CD4-positive, alpha-beta T cell treated with Interleukin-6 at 100 ng/mL for 8 hours (primary cell): ENCODE results near the gene ESPN.
"Not testable (repeated sequence)": the region's sequence is repeated elsewhere in the genome, so short reads cannot be mapped to it uniquely, and the experiment has no call there.

Experiments
- DNase-seq: peaks from one replicate; pipeline ENCODE4 v3.0.0-alpha.2; 2020; ENCODE audit warnings: mixed read lengths, low spot score

ESPN gene

DNA sequence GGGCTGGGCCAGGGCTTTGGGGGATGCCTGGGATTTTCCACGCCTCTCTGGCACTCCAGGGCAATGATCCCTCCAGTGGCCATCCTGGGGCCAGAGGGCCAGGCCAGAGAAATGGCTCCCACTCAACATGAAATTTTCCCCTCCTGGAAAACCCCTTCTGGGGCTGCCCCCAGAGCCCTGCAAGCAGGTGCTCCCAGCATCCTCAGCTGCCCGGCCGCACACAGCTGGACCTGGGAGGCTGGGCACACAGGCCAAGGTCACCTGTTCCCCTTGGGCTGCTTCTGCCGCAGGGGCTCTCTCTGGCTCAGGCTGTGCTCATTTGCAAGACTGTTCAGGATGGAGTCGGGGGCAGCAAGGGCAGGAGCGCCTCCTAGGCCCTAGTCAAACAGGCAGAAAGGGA, 3.9 kb downstream of the ESPN start:
- DNase-seq = not testable (repeated sequence)

DNA sequence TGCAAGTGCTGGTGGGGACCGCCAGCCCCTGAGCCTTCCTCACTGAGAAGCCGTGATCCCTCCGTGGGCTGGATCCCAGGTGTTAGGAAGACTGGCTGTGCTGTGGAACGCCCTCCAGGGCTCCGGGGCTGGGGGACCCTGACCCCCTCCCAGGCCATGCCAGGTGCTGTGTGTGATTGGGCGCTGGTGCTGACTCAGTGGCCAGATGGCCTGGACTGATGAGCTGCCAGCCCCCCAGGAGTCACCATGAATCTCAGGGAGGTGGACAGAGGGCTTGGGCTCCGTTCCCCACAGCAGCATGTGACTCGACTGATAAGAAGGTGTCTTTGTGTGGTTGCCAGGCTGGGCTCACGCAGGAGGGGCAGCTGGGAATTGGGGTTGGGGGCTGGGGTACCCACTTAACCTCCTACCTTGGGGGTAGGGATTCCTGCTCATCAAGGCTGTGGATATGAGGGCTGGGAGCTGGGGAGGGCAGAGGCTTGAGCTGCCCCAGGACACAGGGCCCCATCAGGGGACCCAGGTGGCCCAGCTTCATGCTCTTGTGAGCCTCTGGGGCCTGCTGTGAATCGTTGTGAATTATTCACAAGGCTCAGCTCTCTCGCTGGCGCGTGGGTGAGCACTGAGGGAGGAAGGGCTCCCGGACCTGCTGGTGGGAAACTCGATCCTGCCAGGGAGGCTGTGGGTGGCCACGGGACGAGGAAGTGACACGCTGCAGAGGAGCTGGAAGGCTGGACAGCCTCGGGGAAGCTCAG, 5.3 kb downstream of the ESPN start:
- not testable (repeated sequence) for DNase-seq

DNA sequence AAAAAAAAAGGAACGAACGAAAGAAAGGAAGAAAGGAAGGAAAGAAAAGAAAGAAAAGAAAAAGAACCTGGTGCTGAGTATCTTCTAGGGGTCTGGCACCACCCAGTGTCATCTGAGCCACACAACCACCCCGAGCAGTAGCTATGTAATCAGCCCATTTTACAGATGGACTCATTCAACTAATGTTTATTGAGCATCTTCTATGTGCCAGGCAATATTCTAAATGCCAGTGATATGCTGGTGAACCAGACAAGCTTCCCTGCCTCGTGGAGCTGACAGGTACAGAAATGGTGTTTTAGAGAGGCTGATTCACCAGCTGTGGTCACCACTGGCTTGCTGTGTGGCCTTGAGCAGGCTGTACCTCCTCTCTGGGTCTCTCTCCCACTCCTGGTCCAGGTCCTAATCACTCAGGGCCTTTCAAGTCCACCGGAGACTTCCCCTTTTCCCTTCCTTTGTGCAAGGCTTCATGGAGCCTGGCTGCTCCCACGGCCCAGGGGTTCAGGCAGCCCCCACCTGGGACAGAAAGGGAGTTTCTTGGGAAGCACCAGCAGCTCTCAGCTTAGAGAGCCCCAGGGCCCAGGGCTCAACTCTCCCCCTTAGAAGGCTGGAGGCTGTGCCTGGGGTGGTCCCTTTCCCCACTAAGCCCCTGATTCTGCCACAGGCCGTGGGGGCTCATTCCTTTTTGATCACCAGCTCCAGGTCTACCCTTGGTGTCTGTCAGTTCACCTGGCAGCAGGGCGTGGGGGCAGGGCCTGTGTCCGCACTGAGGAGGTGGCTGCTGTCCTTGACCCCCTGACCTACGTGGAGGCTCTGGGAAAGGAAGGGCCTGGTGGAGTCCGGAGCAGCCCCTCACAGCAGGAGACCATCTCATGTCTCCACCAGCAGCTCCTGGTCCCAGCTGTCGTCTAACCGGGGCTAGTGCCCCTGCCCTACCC, 7.3 kb downstream of the ESPN start:
- not testable (repeated sequence) for DNase-seq

DNA sequence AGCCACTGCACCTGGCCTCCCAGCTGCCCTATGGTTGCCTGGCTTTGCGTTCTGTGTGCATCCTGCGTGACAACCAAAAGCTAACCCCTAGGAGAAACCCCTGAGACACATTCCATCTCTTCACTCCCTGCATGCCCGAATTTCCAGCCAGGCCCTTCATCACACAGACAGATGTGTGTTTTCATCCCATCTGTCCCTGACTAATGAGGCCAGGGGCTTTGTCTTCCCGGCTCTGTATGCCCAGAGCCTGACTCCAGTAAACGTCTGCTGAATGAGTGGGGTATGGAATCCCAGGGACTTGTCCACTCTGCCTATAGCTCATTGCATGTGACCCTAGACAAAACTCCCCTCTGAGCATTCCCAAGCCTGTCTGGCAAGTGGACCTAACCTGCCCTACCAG, 9.6 kb downstream of the ESPN start:
- no peak for DNase-seq

DNA sequence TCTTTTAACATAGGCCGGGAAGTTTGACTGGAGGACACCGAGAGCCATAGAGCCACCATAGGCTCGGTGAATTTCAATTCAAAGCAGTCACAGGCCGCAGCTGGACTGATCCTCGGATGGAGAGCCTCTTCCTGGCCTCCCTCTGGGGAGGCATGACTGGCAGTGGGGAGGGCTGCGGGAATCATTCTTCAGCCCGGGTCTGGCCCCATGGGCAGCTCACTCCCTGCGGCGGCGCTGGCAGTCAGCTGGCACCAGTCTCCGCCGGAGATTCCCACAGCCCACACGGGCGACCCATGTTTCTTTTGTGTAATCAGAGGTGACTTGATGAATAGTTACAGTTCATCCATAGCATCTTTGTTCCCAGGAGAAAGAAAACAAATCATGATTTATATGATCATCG, 10.6 kb downstream of the ESPN start:
- no peak for DNase-seq

DNA sequence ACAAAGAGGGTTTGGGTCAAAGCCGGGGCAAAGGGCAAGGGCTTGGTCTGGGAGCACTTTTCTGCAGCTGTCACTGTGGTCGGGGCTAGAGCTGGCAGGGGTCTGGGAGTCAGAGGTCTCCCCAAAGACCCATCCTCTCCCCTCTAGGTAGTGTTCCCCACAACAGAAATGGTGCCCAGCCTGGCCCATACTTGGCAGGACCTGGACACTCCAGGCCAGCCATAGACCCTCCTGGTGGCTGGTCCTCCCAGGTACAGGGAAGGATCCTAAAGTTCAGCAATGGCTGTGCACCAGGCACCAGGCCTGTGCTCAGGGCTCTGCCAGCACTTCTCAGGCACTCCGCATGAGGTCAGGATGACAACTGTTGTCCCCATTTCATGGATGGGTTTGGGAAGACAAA, 11.0 kb downstream of the ESPN start:
- DNase-seq = no peak

DNA sequence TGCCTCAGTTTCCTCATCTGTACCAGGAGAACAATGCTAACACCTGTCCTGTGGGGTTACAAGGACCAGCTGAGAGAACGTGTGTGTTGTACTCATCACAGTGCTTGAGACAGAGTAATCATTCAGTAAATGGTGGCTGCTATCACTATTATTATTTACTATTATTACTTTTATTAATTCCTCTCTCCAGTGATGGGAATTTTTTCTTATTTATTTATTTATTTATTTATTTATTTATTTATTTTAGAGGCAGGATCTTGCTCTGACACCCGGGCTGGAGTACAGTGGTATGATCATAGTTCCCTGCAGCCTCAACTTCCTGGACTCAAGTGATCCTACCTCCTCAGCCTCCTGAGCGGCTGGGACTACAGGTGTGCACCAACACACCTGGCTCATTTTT, 11.7 kb downstream of the ESPN start:
- not testable (repeated sequence) for DNase-seq

DNA sequence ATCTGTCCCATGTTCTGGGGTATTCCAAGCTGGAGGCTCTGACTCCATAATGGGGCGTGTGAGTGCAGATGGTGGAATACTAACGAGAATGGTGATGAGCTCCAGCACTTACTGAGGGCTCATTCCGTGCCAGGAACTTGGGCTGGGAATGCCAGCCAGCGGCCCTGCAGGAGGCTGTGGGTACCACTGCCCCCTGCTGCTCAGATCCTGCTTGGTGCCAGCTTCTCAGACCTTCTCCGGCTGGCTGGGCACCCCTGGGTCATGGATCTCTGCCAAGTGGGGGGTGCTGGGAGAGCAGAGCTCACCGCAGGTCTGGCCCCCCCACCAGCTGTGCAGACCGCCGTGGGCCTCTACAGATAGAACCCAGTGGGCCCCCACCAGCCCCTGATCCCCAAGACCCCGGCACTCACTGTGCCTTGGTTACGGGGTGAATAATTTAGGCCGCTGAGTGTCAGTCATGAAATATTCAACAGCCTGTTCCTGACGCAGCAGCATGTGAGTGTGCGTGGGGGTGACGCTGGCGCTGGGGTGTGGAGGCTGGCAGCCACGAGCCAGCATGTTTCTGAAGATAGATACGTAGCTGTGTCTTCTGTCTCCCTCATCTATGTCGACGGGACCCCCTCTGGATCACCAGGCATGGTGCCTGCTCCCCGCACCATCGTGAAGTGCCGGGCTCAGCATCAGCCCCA, 12.6 kb downstream of the ESPN start:
- not testable (repeated sequence) for DNase-seq

DNA sequence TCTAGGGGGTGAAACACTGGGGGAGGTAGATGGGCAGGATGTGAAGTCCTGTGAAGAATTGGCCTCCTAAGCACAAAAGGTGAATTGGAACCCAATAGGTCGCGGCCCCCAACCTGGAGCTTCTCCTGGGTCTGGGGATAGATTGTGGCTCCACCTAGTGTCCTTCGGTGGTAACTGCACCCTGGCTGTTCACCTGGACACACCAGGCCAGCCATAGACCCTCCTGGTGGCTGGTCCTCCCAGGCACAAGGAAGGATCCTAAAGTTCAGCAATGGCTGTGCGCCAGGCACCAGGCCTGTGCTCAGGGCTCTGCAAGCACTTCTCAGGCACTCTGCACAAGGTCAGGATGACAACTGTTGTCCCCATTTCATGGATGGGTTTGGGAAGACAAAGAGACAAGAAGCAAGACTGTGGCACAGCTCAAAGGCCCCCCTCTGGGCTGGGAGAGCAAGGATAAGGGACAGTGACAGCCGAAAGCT, 13.5 kb downstream of the ESPN start:
- DNase-seq = peak; percentile 75

DNA sequence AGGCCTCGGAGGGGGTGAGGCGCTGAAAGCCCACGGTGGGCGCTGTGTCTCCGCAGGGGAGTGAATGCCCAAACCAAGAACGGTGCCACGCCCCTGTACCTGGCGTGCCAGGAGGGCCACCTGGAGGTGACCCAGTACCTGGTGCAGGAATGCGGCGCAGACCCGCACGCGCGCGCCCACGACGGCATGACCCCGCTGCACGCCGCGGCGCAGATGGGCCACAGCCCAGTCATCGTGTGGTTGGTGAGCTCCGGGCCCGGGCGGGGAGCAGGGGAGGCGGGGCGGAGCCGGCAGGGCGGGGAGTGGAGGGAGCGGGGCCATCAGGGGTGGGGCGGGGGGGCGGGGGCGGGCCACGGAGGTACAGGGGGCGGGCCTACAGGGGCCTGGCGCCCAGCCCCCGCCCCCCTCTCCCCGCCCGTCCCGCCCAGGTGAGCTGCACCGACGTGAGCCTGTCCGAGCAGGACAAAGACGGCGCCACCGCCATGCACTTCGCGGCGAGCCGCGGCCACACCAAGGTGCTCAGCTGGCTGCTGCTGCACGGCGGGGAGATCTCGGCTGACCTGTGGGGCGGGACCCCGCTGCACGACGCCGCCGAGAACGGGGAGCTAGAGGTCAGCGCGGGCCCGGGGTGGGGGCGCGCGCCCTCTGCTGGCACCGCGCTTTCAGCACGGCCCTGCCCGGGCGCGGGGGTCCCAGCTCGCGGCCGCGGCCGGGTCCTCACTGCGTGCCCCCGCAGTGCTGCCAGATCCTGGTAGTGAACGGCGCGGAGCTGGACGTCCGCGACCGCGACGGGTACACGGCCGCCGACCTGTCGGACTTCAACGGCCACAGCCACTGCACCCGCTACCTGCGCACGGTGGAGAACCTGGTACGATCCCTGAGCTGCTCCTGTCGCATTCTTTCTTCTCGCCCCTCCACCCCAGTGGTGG, 15.9 kb downstream of the ESPN start:
- peak; percentile 77 for DNase-seq

DNA sequence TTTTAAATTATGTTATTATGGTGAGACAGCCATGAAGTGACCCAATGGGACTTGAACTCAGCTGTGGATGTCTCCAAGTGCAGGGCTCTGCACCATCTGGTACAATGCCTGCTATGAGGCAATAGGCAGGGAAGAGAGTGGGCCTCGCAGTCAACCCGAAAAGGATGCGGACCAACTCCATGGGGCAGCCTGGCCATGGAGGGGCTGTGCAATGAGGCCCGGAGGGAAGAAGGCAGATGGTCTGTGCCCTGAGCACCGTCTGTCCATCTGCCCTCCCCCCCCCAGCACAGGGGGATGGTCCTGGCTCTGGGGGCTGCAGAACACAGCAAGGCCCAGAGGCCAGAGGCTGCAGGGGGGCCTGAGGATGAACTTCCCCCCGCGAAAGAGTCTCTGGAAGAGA, 17.0 kb downstream of the ESPN start:
- DNase-seq = no peak

DNA sequence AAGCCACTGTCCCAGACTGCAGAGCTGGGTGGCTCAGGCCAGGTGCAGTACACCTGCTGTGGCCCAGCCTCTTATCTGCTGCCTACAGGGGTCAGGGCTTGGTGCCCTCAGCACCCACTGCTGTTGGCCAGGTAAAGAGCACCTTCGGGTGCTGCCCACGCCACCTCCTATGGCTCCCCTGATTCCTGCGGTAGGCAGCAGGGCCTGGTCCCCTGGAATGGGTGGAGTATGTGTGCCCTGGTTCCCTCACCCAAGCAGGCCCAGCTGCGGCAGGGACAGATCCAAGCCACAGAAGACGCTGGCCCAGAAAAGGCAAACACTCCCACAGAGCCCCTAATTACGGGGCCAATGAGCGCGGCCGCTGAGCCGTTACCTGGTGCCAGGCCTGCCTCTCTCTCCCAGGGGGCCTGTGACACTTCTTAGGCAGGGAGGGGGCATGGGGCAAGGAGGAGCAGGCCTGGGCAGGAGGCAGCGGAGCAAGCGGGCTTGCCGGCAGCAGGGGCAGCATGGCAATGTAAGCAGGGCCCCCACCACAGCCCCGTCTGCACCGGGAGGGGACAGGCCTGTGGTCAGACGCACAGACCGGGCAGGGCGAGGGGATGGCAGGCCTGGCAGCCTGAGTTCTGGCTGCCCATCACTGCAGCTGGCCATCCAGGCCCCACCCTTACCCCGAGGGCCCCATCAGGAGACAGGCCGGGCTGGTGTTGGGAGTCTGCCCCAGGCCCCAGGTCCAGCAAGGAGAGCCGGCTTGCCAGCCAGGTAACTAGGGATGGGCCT, 19.0 kb downstream of the ESPN start:
- DNase-seq = no peak

DNA sequence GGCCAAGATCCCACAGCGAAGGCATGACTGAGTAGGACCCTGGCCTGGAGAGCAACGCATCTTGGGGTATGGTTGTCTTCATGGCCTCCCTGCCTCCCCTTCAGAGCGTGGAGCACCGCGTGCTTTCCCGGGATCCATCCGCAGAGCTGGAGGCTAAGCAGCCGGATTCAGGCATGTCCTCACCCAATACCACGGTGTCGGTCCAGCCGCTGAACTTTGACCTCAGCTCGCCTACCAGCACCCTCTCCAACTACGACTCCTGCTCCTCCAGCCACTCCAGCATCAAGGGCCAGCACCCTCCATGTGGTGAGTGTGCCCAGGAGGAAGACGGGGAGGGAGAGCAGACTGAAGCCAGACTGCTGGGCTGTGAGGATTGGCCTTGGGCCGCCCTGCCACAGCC, 19.8 kb downstream of the ESPN start:
- no peak for DNase-seq

DNA sequence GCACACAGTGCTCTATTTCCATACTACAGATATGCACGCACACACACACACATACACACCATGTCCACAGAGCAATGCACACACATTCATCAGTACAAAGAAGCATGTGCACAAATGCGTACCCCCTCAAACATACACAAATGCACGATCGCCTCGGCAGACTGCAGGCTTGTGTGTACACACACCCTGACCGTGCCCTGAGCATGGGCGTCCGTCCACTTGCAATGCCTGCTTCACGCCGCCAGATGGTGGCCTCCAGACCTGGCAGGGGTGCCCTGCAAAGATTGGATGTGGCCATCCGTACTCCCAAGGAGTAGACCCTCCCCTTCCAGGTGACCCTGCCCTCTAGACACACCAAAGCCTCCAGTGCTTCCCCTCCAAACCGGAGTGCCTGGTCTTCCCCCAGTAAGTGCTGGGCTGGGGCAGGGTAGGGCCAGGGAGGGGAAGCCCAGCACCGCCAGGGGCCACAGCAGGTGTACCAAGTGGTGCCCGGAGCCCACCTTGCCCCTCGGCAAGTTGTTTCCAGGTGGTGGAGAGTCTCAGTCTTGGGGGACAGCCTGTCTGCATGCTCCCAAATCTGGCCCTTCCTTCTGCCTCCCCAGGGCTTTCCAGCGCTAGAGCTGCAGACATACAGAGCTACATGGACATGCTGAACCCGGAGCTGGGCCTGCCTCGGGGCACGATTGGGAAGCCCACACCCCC, 20.6 kb downstream of the ESPN start:
- peak; percentile 50 for DNase-seq

DNA sequence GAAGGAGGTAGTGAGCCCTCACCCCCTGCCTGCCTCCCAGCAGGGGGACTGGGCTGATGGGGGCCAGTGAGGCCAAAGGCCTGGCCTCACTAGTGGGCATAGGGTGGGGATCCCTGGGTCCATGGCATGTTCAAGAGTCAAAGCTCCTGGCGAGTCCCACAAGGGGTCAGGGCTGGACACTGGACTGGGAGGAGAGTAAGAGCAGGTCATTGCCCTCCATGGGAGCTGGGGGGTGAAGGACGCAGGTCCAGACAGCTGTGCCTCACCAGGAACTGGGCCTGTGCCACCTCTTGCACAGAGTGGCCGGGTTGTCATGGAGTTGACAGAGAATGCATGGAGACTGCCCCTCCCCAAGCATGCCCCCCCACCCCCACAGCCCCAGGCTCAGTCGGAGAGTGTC, 21.4 kb downstream of the ESPN start:
- not testable (repeated sequence) for DNase-seq

DNA sequence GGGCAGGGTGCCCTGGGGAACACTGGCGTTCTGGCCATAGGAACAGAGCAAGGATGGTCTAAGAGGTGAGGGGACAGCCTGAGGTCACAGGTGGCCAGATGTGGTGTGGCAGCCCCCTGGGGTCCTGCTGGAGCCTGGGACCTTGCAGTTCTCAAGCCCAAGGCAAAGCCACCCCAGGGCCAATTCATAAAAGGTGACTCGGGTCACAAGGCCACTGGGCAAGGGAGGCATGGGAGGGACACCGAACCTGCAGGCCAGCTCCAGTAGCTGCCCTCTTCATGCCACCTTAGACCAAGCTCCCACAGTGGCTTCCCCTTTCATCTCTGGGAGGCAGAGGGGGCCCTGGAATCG, 22.1 kb downstream of the ESPN start:
- no peak for DNase-seq

DNA sequence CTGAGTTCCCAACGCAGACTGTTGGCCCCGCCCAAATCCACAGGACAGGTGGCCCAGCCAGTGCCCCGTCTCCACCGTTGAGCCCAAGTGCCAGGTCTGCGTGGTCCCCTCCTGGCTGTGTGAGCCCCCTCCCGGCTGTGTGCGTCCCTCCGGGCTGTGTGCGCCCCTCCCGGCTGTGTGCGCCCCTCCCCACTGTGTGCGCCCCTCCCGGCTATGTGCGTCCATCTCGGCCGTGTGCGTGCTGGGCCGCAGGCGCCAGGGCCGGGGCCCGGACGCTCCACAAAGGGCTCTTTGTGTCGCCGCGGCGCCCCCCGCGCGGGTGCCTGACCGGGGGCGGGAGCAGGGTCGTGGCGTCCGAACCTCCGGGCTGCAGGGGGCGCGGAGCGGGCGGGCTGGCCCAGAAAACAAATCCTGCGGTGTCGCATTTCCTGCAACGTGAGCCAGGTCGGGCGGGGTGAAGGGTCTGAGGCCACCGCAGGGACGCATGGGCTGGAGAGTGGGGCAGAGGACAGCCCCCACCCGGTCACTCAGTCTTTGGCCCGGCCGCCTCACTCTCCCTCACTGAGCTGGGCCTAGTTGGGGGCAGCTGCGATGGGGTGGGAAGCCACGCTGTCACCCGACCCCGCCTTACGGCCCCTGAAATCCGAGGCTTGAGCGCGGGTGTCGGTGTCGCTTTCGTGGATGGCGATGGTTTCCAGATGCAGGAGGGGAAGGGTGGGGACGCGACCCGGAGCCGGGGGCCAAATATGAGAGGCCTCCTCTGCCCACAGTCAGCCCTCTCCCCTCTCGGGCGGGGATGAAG, 22.6 kb downstream of the ESPN start:
- no peak for DNase-seq

DNA sequence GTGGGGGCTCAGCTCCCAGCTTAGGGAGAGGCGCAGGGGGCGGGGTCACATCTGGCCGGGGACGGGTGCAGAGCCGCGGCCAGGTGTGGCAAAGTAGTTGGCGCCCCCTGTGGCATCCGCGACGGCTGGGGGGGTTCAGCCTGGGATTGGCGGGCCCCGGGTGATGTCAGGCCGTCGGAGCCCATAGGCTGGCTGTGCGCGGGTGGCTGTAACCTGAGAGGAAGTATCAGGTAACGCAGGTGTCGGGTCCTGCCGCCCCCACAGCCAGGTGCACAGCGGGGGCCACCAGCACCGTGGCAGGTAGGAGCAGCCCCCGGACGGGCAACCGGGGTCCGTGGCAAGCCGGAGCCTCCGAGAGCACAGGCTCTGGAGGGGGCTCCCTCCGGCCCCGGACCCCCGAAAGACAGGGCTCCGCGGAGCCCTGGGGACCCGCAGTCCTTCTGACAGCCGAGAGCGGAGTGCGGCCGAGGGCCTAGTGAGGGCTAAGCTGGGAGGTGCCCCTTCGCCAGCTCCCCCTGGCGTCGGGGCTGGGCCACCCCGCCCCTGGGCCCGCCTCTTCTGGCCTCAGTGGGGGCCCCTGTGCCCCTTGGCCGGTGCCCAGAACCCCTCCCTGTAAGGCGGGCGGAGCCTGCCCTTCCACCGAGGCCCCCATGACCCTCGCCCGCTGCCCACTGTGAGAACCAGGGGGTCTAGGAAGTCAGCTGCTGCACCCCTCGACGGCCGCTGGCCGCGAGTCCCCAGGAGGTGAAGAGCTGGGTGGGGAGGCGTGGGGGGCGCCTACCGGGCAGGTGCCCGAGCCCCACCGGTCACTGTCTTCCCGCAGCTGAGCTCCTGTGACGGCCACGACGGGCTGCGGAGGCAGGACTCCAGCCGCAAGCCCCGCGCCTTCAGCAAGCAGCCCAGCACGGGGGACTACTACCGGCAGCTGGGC, 23.5 kb downstream of the ESPN start:
- peak; percentile 48 for DNase-seq
